Right ventricle myocardium superior (tissue), 1 donor: ENCODE measurements around the gene TCF12. TPM values are rescaled to one million over a fixed set of nuclear protein-coding genes. Genes with fewer than 3 reads are reported as not detected.

ENCODE experiments used
- ATAC-seq: fragments of 200-7000 bp; cut with Tn5 transposase; one replicate; pipeline ENCODE4 v1.9.1; 2020; ENCODE audit warnings: mild to moderate bottlenecking; ENCODE audit not compliant: poor library complexity
- DNase-seq: peaks from one replicate; pipeline ENCODE4 v3.0.0-alpha.2; 2020
- intact Hi-C: fragments of 100-400 bp; cut with DNase I; formaldehyde crosslinking; loops from one replicate; pipeline ENCODE4 v1.11.2; 2022
- total RNA-seq: library from RNA; stranded (reverse); fragmentation: NEBNext Ultra II Directional; extraction: Animal tissue kit (Norgen Biotek cat#: 25700); gene quantifications from one replicate; pipeline ENCODE4 v1.2.1, GENCODE V29; 2021
- donor health status: DM: no; HTN: yes; CAD: no; lungs with severe emphysema.

Gene TCF12
- total RNA-seq, 1 donor from 2014 or later, result 32.9 TPM

GRCh38 chr15:57201578-57201977 is 283.1 kb downstream of the TCF12 start:
- ATAC-seq, result no peak
- no peak for DNase-seq
- intact Hi-C loops, result no loop called here

GRCh38 chr15:57203906-57204305 is 285.5 kb downstream of the TCF12 start:
- no peak for ATAC-seq
- intact Hi-C loops, result no loop called here
- no peak for DNase-seq

- intact Hi-C loops, result no loop called here
- DNase-seq (no peak), ATAC-seq (no peak)
Observed at GRCh38 chr15:57205027-57205855, 286.8 kb downstream of the TCF12 start.

GRCh38 chr15:57205996-57206395 is 287.6 kb downstream of the TCF12 start:
- no peak for DNase-seq
- no peak for ATAC-seq
- intact Hi-C loops, result no loop called here

- ATAC-seq (peak; percentile 79), DNase-seq (no peak)
- intact Hi-C loops, result loop anchor here (2.0 kb wide), 1 partner anchor 67 kb away; no protein-coding TSS in a partner anchor
Observed at GRCh38 chr15:57213862-57214261, 295.4 kb downstream of the TCF12 start.

GRCh38 chr15:57215326-57215725 is 296.9 kb downstream of the TCF12 start:
- no peak for DNase-seq
- intact Hi-C loops, result loop anchor here (2.0 kb wide), 1 partner anchor 69 kb away; no protein-coding TSS in a partner anchor
- no peak for ATAC-seq

- ATAC-seq (no peak), DNase-seq (no peak)
- intact Hi-C loops, result loop anchor here (2.0 kb wide), 1 partner anchor 69 kb away; no protein-coding TSS in a partner anchor
Observed at GRCh38 chr15:57215881-57216280, 297.4 kb downstream of the TCF12 start.

- no peak for DNase-seq
- intact Hi-C loops, result no loop called here
- peak; percentile 60 for ATAC-seq
Observed at GRCh38 chr15:57216288-57216687, 297.8 kb downstream of the TCF12 start.

GRCh38 chr15:57217778-57218598 is 299.5 kb downstream of the TCF12 start:
- no peak for ATAC-seq
- no peak for DNase-seq
- intact Hi-C loops, result no loop called here

GRCh38 chr15:57218826-57219576 is 300.6 kb downstream of the TCF12 start:
- ATAC-seq (no peak), DNase-seq (no peak)
- intact Hi-C loops, result no loop called here

GRCh38 chr15:57220205-57220604 is 301.8 kb downstream of the TCF12 start:
- intact Hi-C loops, result no loop called here
- ATAC-seq (peak; percentile 44), DNase-seq (no peak)

- ATAC-seq (no peak), DNase-seq (no peak)
- intact Hi-C loops, result no loop called here
Observed at GRCh38 chr15:57221134-57221533, 302.7 kb downstream of the TCF12 start.

GRCh38 chr15:57223345-57223744 is 304.9 kb downstream of the TCF12 start:
- ATAC-seq, result no peak
- no peak for DNase-seq
- intact Hi-C loops, result no loop called here

GRCh38 chr15:57223887-57224286 is 305.4 kb downstream of the TCF12 start:
- ATAC-seq, result no peak
- intact Hi-C loops, result no loop called here

GRCh38 chr15:57224664-57225063 is 306.2 kb downstream of the TCF12 start:
- intact Hi-C loops, result no loop called here
- DNase-seq (no peak), ATAC-seq (no peak)

More at GRCh38 chr15:57223887-57224286, 305.4 kb downstream of the TCF12 start:
- no peak for DNase-seq

GRCh38 chr15:57227166-57227565 is 308.7 kb downstream of the TCF12 start:
- ATAC-seq, result no peak
- intact Hi-C loops, result no loop called here
- DNase-seq, result no peak

GRCh38 chr15:57227899-57228298 is 309.5 kb downstream of the TCF12 start:
- ATAC-seq (peak; percentile 78), DNase-seq (no peak)
- intact Hi-C loops, result no loop called here

- intact Hi-C loops, result no loop called here
- ATAC-seq (no peak), DNase-seq (no peak)
Observed at GRCh38 chr15:57228395-57228794, 310.0 kb downstream of the TCF12 start.

GRCh38 chr15:57229051-57229450 is 310.6 kb downstream of the TCF12 start:
- ATAC-seq, result no peak
- intact Hi-C loops, result no loop called here
- DNase-seq, result no peak
